Measurements from ENCODE around the gene PRCC.

- TF ChIP-seq POLR2A (IDR thresholded peaks at IDR 0.05) = no peak
- TF ChIP-seq, protein P1, sequence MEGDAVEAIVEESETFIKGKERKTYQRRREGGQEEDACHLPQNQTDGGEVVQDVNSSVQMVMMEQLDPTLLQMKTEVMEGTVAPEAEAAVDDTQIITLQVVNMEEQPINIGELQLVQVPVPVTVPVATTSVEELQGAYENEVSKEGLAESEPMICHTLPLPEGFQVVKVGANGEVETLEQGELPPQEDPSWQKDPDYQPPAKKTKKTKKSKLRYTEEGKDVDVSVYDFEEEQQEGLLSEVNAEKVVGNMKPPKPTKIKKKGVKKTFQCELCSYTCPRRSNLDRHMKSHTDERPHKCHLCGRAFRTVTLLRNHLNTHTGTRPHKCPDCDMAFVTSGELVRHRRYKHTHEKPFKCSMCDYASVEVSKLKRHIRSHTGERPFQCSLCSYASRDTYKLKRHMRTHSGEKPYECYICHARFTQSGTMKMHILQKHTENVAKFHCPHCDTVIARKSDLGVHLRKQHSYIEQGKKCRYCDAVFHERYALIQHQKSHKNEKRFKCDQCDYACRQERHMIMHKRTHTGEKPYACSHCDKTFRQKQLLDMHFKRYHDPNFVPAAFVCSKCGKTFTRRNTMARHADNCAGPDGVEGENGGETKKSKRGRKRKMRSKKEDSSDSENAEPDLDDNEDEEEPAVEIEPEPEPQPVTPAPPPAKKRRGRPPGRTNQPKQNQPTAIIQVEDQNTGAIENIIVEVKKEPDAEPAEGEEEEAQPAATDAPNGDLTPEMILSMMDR (IDR thresholded peaks at IDR 0.05) = no peak
Observed at GRCh38 chr1:156814571-156815260, 47.4 kb downstream of the PRCC start.

Measured in uterus (tissue), 2 donors.